HEK293T (cell line): ENCODE results near the gene RPL13A.

Source experiments
- CTCF ChIA-PET: fragments of 350-600 bp; formaldehyde crosslinking; extraction: SDS; loops from one replicate; lab custom pipeline; 2021; ENCODE audit warnings: antibody characterized with exemption, inconsistent platforms; lab: Yijun Ruan, JAX
- POLR2A ChIA-PET: fragments of 350-600 bp; formaldehyde crosslinking; extraction: SDS; loops from one replicate; lab custom pipeline; 2020; ENCODE audit warnings: antibody characterized with exemption, inconsistent platforms; lab: Yijun Ruan, JAX
- DNase-seq: peaks from one replicate; pipeline ENCODE4 v3.0.0; 2012; ENCODE audit warnings: mixed read lengths; ENCODE audit errors: extremely low spot score
- CTBP1 ChIP-seq: fragments of 450-650 bp; IDR thresholded peaks from 2 replicates; pipeline ENCODE4 v1.6.1; 2016; ENCODE audit warnings: borderline replicate concordance
- ELF4 ChIP-seq: fragments of 450-650 bp; IDR thresholded peaks from 2 replicates; pipeline ENCODE4 v1.6.1; 2017; ENCODE audit warnings: antibody characterized with exemption
- NFRKB ChIP-seq: fragments of 450-650 bp; IDR thresholded peaks from 2 replicates; pipeline ENCODE4 v1.6.1; 2016; ENCODE audit warnings: mild to moderate bottlenecking, moderate library complexity
- SP1 ChIP-seq: fragments of 450-650 bp; IDR thresholded peaks from 2 replicates; pipeline ENCODE4 v1.6.1; 2017
- TARDBP ChIP-seq: fragments of 450-650 bp; IDR thresholded peaks from 2 replicates; pipeline ENCODE4 v1.6.1; 2016
- ZNF384 ChIP-seq: fragments of 450-650 bp; IDR thresholded peaks from 2 replicates; pipeline ENCODE4 v1.6.1; 2016

The RPL13A gene

DNA sequence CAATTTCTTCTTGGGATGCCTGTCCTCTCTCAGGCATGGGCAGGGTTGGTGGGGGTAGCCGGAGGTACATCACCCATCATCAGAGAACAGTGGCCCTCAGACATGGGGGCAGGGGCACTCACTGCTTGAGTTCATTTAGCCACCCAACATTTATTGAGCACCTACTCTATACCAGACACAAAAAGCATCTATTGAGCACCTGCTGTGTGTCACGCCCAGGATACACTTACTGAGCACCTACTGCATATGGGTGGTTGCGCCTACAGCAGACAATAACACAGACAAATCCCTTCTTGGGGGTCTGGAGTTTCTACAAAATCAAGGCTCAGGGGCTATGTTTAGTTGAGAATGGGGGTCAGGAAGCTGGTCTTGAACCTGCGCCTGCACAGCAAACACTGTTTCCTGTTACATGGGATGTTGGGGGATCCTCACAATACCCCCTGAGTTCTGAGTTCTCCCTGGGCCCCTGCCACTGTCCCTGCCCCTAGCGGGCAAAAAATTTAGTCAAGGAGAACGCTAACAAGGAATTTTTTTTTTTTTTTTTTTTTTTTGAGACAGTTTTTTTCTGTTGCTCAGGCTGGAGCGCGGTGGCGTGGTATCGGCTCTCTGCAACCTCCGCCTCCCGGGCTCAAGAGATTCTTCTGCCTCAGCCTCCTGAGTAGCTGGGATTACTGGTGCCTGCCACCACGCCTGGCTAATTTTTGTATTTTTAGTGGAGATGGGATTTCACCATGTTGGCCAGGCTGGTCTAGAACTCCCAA is 52.0 kb downstream of the RPL13A start:
- no peak for DNase-seq
- ChIA-PET CTCF (no interaction called here), POLR2A (no interaction called here)
- TF ChIP-seq ELF4: no peak
- no peak for TF ChIP-seq SP1
- no peak for TF ChIP-seq CTBP1
- no peak for TF ChIP-seq ZNF384
- TF ChIP-seq TARDBP: no peak
- no peak for TF ChIP-seq NFRKB
